NCI-H1436 (cell line): ENCODE results near the gene ZNF598.
"Not testable (repeated sequence)": the region's sequence is repeated elsewhere in the genome, so short reads cannot be mapped to it uniquely, and the experiment has no call there.

Experiments used
- DNase-seq: peaks from one replicate; lab custom pipeline; 2025; lab: John Stamatoyannopoulos, UW

ZNF598 gene

GRCh38 chr16:1975432-1976215 lies 34.0 kb downstream of the ZNF598 start:
- DNase-seq = no peak

- DNase-seq = no peak
Observed at GRCh38 chr16:1974157-1975070, 35.2 kb downstream of the ZNF598 start.

GRCh38 chr16:1973461-1974156 lies 36.0 kb downstream of the ZNF598 start:
- DNase-seq = no peak

GRCh38 chr16:1972490-1972877 lies 37.1 kb downstream of the ZNF598 start:
- DNase-seq = no peak

GRCh38 chr16:1971796-1972489 lies 37.7 kb downstream of the ZNF598 start, which contains the start of gene TBL3:
TBL3 (plus strand) TSS chr16:1972053; CDS start chr16:1972165, 112 bp downstream.
- DNase-seq = peak; percentile 86

- DNase-seq = no peak
Observed at GRCh38 chr16:1968146-1968953, 41.3 kb downstream of the ZNF598 start.

GRCh38 chr16:1966460-1966859 lies 43.2 kb downstream of the ZNF598 start, which contains the start of gene RNF151:
RNF151 (plus strand) TSS chr16:1966856; CDS start chr16:1966882, 26 bp downstream.
- no peak for DNase-seq

- DNase-seq = no peak
Observed at GRCh38 chr16:1965396-1966001, 44.1 kb downstream of the ZNF598 start.

- DNase-seq = peak; percentile 97
Observed at GRCh38 chr16:1964506-1965395, 44.9 kb downstream of the ZNF598 start, which contains the start of gene RPS2. RPS2 (minus strand) TSS chr16:1964826; CDS start chr16:1964625, 201 bp downstream.

GRCh38 chr16:1963806-1964505 lies 45.7 kb downstream of the ZNF598 start:
- DNase-seq = no peak

- not testable (repeated sequence) for DNase-seq
Observed at GRCh38 chr16:1962161-1963153, 47.2 kb downstream of the ZNF598 start.

GRCh38 chr16:1961651-1962067 lies 48.0 kb downstream of the ZNF598 start:
- DNase-seq = no peak

- no peak for DNase-seq
Observed at GRCh38 chr16:1960665-1961630, 48.7 kb downstream of the ZNF598 start.

- DNase-seq = peak; percentile 82
Observed at GRCh38 chr16:1959269-1960039, 50.2 kb downstream of the ZNF598 start, which contains the start of gene NDUFB10. NDUFB10 (plus strand) TSS chr16:1959538; CDS start chr16:1959625, 87 bp downstream.

- DNase-seq = no peak
Observed at GRCh38 chr16:1958715-1959268, 50.8 kb downstream of the ZNF598 start.
